ENCODE data around the gene SLC35B1.

The SLC35B1 gene, protein sequence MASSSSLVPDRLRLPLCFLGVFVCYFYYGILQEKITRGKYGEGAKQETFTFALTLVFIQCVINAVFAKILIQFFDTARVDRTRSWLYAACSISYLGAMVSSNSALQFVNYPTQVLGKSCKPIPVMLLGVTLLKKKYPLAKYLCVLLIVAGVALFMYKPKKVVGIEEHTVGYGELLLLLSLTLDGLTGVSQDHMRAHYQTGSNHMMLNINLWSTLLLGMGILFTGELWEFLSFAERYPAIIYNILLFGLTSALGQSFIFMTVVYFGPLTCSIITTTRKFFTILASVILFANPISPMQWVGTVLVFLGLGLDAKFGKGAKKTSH

DNA sequence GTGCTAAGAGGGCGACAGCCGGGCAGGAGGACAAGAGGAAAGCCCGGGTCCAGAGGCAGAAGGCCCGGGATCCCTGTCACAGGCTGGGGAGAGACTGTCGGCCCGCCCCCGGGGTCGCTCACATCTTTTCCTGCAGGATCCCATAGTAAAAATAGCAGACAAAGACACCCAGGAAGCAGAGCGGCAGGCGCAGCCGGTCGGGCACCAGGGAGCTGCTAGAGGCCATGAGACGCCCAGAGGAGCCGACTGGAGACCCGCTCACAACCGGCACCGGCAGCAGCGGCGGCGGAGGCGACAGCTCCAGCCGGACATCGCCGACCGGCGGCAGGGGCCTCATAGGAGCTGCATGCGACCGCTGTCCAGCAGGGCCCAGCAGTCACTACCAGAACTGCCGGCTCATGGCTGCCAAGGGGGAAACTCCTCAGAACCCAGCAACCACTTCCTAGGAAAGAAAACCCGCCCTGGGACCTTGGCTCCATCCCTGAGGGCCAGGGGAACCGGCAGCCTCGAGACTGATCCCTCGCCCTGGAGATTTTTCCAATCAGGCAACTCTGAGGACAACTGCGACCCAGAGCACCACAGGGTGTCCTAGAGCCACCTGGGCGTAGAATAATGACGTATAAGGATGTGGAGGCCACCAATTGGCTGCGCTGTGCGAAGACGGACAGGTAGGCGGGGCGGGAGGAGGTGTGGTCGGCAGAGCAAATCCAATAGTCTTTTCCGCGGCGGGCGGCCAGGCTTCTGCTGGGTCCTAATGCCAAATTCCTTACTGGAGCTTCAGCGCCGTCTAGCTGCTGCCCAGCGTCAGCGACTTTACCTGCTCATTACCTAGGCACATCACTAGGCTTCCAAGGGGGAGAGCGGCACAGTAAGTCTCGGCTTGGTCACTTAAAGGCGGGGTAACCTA is at the start of gene SLC35B1:
SLC35B1 (minus strand) TSS at position 357 of the 907 bp plus-strand sequence; CDS start at position 226, 131 bp downstream.
- peak within 1 kb of the TSS; percentile 95 for H3K4me3 ChIP-seq
- H3K9me3 ChIP-seq, result no peaks in the 10 kb centered on the region
- DNase-seq (ENCODE audit: low spot score in 2 of 2), result peak; percentile 98 to 99
- peaks cover 34% of the 10 kb centered on the region for H3K36me3 ChIP-seq (replicated peaks)
- H3K27me3 ChIP-seq (ENCODE audit: low read depth), result no peaks in the 10 kb centered on the region
- H3K4me1 ChIP-seq, result peaks cover 9% of the 10 kb centered on the region
- in situ Hi-C loops (cut with MboI; ENCODE audit: low sequenced_read_pairs), result loop anchor here (10.0 kb wide), 3 partner anchors 137 to 303 kb away; partner anchors contain the start of genes DLX3 and TAC4

DNA sequence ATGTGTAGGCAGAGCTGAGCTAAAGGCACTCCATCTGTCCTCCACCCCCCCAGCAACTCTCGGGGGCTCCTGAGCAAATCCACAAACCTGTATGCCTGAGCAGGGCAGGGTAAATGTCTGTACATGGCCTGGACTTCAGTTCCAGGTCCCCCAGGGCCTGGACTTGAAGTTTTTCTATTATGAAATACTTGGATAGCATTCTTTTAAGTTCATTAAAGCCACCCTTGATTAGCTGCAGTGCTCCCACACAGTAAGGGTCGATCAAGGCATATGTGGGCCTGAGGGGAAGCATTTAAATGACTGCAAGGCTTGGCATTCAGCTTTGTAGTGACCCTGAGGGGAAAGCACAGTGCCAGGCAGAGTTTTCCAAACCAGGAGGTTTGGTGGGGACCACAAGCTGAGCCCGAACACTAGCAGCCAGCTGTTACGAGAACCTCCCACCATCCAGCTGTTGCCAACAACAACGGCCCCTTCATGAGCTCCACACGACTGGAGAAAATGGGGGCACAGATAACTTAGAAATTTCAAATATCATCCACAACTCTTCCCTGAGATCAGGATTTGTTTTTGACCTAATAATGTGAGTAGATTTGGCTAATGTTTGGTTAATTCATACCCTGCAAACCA is 49.5 kb upstream of the SLC35B1 start:
- Histone ChIP-seq H3K4me3 (no peak overlapping the region), H3K9me3 (no peaks in the 10 kb centered on the region), H3K27me3 (ENCODE audit: low read depth) (no peaks in the 10 kb centered on the region), H3K4me1 (peaks cover 4% of the 10 kb centered on the region), H3K36me3 (replicated peaks) (no peaks in the 10 kb centered on the region)
- in situ Hi-C loops (cut with MboI; ENCODE audit: low sequenced_read_pairs), result no loop called here
- no peak for DNase-seq (ENCODE audit: low spot score in 2 of 2)

DNA sequence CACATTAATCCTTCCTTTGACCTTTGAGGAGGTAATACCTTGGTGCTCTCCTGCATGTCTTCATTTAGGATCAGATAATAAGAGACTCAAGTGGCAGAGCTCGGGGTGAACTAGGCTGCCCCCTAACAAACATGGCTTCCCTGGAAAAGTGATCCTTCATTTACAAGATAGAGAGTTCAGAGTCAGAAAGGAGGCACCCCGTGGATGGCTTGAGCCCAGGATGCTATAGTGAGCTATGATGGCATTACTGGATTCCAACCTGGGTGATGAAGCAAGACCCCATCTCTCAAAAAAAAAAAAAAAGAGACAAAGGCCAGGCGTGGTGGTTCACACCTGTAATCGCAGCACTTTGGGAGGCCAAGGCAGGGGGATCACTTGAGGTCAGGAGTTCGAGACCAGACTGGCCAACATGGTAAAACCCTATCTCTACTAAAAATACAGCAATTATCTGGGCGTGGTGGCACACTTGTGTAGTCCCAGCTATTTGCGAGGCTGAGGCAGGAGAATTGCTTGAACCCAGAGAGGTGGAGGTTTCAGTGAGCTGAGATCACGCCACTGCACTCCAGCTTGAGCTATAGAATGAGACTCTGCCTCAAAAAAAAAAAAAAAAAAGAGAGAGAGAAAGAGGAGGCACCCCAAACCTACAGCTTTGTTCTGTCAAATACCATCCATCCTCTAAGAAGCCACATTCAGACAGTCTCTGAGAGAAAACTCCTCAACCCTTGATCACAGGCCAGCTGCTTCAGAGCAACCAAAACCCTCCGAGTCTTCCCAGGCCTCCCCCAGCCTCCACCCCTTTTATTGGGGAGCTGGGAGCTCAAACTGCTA is 48.8 kb upstream of the SLC35B1 start:
- Histone ChIP-seq H3K9me3 (no peaks in the 10 kb centered on the region), H3K4me3 (no peak overlapping the region), H3K27me3 (ENCODE audit: low read depth) (no peaks in the 10 kb centered on the region), H3K4me1 (peaks cover 4% of the 10 kb centered on the region), H3K36me3 (replicated peaks) (no peaks in the 10 kb centered on the region)
- in situ Hi-C loops (cut with MboI; ENCODE audit: low sequenced_read_pairs), result no loop called here
- no peak for DNase-seq (ENCODE audit: low spot score in 2 of 2)

DNA sequence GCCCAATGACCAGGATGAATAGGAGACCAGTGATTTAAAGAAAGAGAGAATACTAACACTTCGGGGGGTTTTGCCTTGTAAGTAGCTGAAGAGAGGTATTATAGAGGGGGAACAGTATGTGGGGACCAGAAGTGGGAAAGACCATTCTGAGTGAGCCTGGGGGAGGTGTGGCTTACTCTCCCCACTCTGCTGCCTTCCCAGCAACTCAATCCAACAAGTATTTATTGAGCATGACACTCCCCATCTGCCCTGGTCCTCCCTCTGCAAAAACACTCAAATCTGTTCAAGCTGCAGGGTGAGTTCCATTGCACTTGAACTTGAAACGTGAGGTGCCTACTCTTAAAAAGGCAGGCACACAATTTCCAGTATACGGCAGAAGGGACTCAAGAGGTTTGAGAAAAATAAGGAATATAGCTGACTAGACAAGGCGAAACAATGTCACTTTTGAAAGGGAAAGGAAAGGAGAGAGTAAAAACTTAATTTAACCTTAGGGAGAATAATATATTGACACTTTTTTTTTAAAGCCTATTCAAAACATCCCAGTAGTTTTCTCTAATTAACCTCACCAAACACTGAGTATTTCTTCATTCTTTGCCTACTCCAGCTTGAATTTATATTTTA is 48.0 kb upstream of the SLC35B1 start:
- H3K9me3 ChIP-seq, result no peaks in the 10 kb centered on the region
- H3K4me3 ChIP-seq, result no peak overlapping the region
- no peaks in the 10 kb centered on the region for H3K27me3 ChIP-seq (ENCODE audit: low read depth)
- no peaks in the 10 kb centered on the region for H3K36me3 ChIP-seq (replicated peaks)
- in situ Hi-C loops (cut with MboI; ENCODE audit: low sequenced_read_pairs), result no loop called here
- DNase-seq (ENCODE audit: low spot score in 2 of 2), result no peak
- H3K4me1 ChIP-seq, result peaks cover 4% of the 10 kb centered on the region

DNA sequence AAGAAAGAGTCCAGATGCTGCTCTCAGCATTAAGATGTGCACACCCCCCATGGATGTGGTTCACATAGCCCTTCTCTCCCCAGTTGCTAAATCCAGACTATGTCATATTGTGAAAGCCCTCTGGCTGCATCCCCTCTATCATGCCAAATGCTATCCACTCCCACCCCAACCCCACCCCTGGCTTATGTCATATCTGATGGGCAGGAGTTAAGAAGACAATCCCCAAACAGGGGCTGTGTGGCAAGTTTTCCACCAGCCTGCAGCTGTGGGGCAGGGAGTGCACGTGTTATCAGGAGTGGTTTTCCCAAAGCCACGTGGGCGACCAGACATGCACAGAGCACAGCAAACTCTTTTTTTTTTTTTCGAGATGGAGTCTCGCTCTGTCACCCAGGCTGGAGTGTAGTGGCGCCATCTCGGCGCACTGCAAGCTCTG is 46.2 kb upstream of the SLC35B1 start:
- Histone ChIP-seq H3K4me3 (no peak overlapping the region), H3K9me3 (no peaks in the 10 kb centered on the region), H3K27me3 (ENCODE audit: low read depth) (no peaks in the 10 kb centered on the region), H3K4me1 (no peaks in the 10 kb centered on the region), H3K36me3 (replicated peaks) (no peaks in the 10 kb centered on the region)
- in situ Hi-C loops (cut with MboI; ENCODE audit: low sequenced_read_pairs), result no loop called here
- DNase-seq (ENCODE audit: low spot score in 2 of 2), result no peak

DNA sequence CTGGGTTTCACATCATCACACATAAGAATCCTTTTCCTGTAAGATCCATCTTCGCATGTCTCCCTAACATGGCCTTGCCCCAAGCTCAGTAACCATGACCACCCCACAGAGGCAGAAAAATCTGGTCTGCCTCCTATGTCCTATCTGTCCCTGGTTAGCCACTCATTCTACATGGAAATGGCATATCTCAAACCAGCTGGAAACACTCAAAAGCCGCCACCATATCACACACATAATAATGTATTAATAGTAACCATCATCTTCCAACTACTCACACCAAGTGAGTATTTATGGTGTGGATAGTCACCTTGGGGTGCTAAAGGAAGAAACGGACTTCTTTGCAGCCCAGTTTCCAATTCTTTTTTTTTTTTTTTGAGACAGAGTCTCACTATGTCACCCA is 44.7 kb upstream of the SLC35B1 start:
- in situ Hi-C loops (cut with MboI; ENCODE audit: low sequenced_read_pairs), result no loop called here
- no peak for DNase-seq (ENCODE audit: low spot score in 2 of 2)
- Histone ChIP-seq H3K36me3 (replicated peaks) (no peaks in the 10 kb centered on the region), H3K9me3 (no peaks in the 10 kb centered on the region), H3K4me3 (no peak overlapping the region), H3K27me3 (ENCODE audit: low read depth) (no peaks in the 10 kb centered on the region), H3K4me1 (no peaks in the 10 kb centered on the region)

DNA sequence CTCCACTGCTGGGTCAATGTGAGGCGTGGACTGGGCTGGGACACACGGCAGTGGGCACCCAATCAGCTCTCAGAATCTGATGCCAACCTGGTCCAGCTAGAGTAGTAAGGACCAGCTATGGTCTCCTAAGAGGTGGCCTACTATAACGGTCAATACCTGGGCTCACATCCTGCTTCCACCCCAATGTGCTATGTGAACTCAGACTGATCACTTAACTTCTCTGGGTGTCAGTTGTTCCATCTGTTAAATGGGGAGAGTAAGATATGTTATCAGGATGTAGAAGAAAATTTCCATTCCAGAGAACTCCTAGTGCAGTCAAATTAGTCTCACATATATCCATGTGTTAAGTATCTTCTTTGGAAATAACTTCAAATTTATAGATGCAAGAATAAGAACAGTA is 42.0 kb upstream of the SLC35B1 start:
- Histone ChIP-seq H3K4me1 (no peaks in the 10 kb centered on the region), H3K4me3 (no peak overlapping the region), H3K36me3 (replicated peaks) (no peaks in the 10 kb centered on the region), H3K9me3 (no peaks in the 10 kb centered on the region), H3K27me3 (ENCODE audit: low read depth) (no peaks in the 10 kb centered on the region)
- DNase-seq (ENCODE audit: low spot score in 2 of 2), result no peak
- in situ Hi-C loops (cut with MboI; ENCODE audit: low sequenced_read_pairs), result no loop called here

DNA sequence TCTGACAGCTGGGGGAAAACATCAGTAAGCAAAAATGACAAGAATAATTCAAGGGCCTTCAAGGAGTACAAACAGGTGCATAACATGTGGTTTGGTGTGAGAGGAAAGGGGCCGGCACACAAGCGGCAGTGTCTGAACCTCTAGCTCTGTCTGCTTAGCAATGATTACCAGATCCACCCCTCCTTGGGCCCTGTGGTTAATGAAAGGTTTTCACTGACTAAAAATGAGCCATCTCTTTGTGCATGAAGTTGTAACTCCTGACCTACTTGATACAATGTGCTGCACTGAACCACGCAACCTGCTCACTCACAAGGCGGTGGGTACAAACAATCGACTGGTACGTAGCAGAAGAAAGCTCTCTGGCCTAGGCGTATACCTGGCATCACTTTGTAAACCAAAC is 41.0 kb upstream of the SLC35B1 start:
- DNase-seq (ENCODE audit: low spot score in 2 of 2), result no peak
- in situ Hi-C loops (cut with MboI; ENCODE audit: low sequenced_read_pairs), result no loop called here
- no peaks in the 10 kb centered on the region for H3K9me3 ChIP-seq
- no peaks in the 10 kb centered on the region for H3K36me3 ChIP-seq (replicated peaks)
- H3K4me1 ChIP-seq, result no peaks in the 10 kb centered on the region
- H3K4me3 ChIP-seq, result no peak overlapping the region
- H3K27me3 ChIP-seq (ENCODE audit: low read depth), result no peaks in the 10 kb centered on the region

DNA sequence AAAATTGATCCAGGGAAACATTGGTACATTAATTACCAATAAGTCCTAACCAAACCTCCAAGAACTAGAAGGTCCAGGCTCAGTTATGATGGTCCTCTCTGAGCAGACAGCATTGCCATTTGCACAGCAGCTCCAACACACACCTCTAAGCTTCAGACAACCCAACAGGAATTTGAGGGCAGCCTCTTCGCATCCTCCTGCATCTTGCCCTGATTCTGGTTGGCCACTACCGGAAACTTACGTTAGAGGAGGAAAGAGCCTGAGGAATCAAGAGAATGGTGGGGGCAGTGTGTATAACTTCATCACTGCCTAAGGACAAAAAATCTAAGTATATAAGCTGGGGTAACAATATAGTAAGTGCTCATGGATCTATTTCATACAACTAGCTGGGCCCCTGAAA is 40.5 kb upstream of the SLC35B1 start:
- Histone ChIP-seq H3K4me3 (no peak overlapping the region), H3K9me3 (no peaks in the 10 kb centered on the region), H3K27me3 (ENCODE audit: low read depth) (no peaks in the 10 kb centered on the region), H3K4me1 (no peaks in the 10 kb centered on the region), H3K36me3 (replicated peaks) (no peaks in the 10 kb centered on the region)
- no peak for DNase-seq (ENCODE audit: low spot score in 2 of 2)
- in situ Hi-C loops (cut with MboI; ENCODE audit: low sequenced_read_pairs), result no loop called here

DNA sequence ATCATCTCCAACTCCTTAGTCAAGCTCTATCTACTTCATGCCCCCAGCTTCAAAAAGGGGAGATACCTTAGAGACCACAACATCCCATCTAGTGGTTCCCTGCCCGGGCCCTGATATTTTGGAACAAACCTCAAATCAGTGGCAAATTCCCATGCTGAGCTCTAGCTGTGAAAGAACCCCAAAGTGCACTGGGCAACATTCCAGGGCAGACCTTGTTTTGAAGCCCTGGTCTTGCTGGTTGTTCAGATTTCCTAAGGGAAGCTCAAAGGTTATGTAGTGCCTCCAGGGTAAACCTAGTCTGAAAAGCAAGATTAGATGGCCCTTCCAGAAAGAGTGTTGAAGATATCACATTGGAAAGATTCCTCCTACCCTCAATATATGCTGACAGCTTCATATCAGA is 39.9 kb upstream of the SLC35B1 start:
- H3K27me3 ChIP-seq (ENCODE audit: low read depth), result no peaks in the 10 kb centered on the region
- H3K4me1 ChIP-seq, result no peaks in the 10 kb centered on the region
- no peak for DNase-seq (ENCODE audit: low spot score in 2 of 2)
- no peak overlapping the region for H3K4me3 ChIP-seq
- H3K9me3 ChIP-seq, result no peaks in the 10 kb centered on the region
- in situ Hi-C loops (cut with MboI; ENCODE audit: low sequenced_read_pairs), result no loop called here
- H3K36me3 ChIP-seq (replicated peaks), result no peaks in the 10 kb centered on the region

DNA sequence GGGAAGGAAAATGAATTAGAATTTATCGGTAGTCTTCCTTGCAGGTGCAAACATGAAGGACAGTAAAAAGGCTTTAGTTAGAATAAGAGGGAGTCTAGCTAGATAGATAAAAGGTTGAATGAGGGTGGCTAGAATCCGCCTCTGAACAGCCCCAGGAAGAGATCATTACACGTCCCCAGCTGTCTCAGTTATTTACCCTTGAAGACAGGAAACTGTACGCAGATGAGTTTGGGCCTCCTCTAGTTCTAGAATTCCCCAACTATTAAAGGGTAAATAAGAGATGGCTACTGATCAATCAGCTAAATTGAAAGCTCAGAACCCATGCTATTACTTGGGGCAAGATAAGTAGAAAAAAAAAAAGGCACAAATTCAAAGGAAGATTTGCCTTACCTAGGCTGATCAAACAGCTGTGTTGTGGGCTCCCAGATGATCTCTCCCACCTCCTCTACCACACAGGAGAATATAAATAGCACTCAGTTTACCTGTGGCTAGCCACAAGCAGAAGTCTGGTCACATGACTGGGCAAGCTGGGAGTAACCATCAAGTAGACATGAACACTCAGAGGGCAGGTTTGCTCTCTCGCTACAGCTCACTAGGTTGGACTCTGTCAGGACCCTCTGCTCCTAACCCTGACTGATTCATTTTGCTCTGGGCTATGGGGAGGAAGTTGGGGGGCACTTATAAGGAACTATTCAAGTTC is 39.2 kb upstream of the SLC35B1 start:
- no peak overlapping the region for H3K4me3 ChIP-seq
- H3K36me3 ChIP-seq (replicated peaks), result no peaks in the 10 kb centered on the region
- H3K9me3 ChIP-seq, result no peaks in the 10 kb centered on the region
- in situ Hi-C loops (cut with MboI; ENCODE audit: low sequenced_read_pairs), result no loop called here
- no peaks in the 10 kb centered on the region for H3K27me3 ChIP-seq (ENCODE audit: low read depth)
- no peaks in the 10 kb centered on the region for H3K4me1 ChIP-seq
- DNase-seq (ENCODE audit: low spot score in 2 of 2), result no peak

DNA sequence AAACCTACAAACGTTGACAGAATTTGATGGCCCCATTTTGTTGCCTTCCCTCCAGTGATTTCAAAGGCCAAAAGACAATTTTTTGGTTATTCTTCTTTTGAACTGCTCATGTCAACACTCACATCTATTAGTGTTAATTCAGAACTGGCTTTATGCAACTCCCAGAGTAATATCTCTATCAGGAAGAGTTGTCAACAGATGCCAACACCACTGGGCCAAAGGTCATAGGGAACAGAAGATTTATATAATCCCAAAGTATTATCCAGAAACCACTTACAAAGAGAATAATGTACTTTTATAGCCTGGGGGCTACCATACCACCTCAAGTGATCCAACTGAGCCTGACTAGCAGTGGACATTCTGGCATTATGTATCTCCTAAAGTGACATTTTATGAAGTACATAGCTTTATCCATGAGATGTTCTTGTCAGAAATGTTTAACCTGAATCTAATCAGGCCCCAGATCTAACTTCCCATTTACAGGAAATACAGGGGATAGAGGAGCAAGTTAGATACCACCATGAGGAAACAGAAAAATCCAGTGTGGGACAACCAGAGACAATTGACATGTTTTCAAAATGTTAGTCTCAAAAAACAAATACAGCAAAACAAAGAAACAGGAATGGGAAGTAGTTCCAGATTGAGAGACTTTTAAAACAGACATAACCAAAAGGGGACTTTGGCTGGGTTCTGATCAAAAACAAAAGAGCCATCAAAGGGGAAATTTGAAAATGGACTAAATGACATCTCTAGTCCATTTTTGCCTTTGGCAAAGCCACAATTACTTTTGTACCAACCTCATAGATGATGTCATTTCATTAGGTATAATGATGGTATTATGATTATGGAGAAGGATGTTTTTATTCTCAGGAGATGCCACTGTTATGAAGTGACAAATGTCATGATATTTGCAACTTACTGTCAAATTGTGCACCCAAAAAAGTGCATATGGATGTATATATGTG is 37.7 kb upstream of the SLC35B1 start:
- in situ Hi-C loops (cut with MboI; ENCODE audit: low sequenced_read_pairs), result no loop called here
- H3K27me3 ChIP-seq (ENCODE audit: low read depth), result no peaks in the 10 kb centered on the region
- H3K9me3 ChIP-seq, result no peaks in the 10 kb centered on the region
- no peaks in the 10 kb centered on the region for H3K4me1 ChIP-seq
- DNase-seq (ENCODE audit: low spot score in 2 of 2), result no peak
- H3K4me3 ChIP-seq, result no peak overlapping the region
- H3K36me3 ChIP-seq (replicated peaks), result no peaks in the 10 kb centered on the region
